RPMI8226 (cell line): ENCODE measurements around the gene CASR.

ENCODE experiments used
- DNase-seq: peaks from one replicate; pipeline ENCODE4 v3.0.0-alpha.2; 2015

Gene CASR

DNA sequence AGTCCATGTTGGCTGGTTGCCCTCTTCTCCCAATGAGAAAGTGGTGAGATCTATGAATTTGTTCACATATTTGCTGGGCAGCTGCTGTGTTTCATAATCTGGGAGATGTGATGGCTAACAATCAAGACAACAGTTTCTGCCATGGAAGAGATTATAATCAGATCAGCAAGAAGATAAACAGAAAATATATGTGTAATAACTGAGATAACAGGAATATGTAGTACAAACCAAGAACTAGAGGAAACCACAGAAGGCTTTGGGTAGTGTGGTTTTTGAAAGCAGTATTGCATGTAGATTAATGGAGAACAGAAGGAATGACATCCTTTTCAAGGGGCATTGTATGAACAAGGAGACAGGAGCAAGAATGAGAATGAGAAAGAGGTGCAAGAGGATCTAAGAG lies 129.4 kb downstream of the CASR start:
- DNase-seq = no peak

DNA sequence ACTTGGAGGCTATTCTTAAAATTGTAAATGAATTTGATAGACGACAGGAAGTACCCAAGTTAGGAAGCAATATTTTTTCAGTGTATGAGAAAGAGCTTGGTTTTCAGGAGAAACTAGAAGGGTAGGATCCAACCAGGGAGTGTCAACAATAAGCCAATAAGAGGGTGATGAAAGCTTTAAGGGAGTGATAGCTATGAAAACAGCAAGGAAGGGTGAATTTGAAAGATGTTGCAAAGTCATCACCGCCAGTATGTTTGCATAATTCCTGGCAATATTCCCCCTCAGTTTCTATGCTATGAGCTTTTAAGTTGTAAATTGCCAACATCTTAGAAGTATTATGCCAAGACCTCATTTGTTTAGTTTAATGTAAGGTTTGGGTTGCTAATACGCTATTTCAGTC lies 129.8 kb downstream of the CASR start:
- DNase-seq = no peak

DNA sequence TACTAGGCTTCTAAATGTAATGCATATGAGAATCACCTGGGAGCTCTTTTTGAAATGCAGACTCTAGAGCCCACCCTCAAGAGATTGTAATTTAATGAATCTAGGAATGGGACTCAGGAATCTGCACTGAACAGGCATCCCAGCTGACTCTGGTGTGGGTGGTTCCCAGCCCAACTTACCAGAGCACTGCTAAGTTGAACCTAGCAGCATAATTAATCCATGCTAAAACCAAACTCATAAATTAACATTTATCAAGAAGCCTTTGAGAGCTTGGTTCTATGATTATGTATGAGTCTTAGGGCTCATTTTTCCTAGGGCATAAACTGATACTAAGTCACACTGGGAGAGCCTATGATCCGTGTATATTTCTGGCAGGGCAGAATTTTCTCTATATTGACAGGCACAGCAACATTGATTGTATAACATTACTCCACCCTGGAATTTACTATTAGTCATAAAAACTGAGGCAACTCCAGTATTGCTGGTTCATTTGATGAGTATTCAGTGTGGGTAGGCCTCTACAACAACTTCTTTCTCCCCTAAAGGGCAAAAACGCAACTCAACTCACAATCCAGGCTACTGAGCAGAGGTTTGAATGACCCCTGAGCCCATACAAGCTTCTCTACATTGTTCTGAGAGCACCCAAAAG lies 130.9 kb downstream of the CASR start:
- no peak for DNase-seq

DNA sequence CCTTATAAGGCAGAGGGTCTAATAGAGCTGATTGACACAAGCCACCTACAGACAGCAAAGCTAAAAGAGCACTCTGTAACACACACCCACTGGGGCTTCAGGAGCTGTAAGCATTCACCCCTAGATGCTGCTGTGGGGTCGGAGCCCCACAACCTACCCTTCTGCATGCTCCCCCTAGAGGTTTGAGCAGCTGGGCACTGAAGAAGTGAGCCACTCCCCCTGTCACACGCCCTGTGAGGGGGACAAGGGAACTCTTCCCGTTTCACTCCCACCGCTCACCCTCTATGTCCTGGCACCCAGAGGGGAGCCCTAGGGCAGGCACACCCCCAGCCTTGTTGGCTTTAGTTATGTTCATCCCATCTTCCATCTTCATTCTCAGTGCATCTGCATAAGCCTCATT lies 132.2 kb downstream of the CASR start:
- no peak for DNase-seq

DNA sequence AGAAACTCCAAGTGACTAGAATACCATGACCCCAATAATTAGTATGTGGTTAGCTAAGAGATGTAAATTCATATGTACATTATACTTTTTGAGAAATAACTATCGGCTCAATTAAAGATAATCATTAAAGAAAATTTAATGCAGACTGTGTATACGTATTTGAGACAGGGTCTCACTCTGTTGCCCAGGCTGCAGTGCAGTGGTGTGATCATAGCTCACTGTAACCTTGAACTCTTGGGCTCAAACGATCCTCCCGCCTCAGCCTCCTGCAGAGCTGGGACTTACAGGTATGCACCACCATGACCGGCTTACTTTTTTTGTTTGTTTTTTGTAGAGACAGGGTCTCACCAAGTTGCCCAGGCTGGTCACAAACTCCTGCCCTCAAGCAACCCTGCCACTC lies 132.9 kb downstream of the CASR start:
- no peak for DNase-seq

DNA sequence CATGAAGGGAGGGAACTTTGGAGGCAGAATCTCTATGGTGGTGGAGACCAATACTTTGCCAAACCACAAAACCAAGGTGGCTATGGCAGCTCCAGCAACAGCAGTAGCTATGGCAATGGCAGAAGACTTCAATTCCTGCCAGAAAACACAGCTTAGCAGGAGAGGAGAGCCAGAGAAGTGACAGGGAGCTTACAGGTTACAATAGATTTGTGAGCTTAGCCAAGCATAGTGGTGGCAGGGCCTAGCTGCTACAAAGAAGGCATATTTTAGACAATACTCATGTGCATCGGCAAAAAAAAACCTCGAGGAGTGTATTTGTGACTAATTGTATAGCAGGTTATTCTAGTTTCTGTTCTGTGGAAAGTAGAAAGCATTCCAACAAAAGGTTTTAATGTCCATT lies 135.2 kb downstream of the CASR start:
- no peak for DNase-seq

DNA sequence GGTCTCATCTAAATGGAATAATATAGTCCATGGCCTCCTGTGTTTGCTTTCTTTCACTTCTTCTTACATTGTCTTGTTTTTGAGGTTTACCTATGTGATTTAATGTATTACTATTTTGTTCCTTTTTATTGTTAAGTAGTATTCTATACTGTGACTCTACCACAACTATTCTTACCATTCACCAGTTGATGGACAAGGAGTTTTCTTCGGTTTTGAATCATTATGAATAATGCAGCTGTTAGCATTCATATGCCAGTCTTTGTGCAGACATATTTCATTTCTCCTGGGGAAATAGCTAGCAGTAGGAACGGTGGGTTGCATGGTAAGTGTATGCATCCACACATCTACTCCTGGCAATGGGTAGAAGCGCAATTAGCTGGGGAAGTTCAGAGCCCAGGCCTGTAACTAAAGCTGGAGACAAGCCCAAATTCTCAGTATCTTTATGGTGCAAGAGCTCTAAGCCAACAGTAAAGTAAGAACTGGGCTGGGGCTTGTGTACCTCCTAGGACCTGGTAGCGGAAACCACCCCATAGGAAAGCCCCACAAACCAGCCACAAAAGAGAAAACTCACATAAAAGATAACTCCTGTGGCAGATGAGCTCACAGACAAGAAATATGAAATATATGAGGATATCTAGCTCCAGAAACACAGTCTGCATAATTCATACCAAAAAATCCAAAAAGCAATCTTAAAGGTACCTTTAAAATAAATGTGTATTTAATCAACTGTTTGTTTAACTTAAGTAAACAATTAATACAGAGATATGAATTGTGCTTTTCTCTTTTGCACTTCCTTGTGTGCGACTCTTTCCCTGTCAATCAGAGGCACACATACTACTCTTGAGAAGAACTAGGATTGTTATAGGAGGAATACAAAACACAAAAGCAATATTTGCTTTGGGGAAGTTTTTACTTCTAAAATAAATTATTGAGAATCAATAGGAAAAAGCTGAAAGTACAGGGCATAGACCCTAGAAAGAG lies 138.9 kb downstream of the CASR start:
- DNase-seq = no peak

DNA sequence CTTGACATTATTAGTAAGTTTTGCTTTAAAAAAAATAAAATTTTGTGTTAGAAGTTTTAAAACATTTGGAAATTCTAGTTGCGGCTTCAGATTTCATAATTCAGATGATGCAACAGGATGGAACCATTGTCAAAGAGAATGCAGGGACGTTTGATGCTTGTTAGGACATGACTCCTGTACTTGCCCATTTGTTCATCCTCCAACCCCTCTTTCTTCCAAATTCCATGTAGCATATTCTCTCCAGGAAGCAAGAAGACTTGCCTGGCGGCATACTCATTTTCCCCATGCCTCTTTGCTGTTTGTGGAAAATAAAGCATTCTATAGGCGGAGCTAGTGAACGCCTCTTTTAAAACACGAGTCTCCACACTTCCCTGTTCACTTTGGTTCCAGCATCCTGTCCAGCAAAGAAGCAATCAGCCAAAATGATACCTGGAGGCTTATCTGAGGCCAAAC lies 141.4 kb downstream of the CASR start, which contains the start of gene CSTA:
Gene CSTA, plus strand, starts transcription at position 378 of the 453 bp plus-strand sequence. Its CDS starts 45 bp downstream, at position 423.
- no peak for DNase-seq

DNA sequence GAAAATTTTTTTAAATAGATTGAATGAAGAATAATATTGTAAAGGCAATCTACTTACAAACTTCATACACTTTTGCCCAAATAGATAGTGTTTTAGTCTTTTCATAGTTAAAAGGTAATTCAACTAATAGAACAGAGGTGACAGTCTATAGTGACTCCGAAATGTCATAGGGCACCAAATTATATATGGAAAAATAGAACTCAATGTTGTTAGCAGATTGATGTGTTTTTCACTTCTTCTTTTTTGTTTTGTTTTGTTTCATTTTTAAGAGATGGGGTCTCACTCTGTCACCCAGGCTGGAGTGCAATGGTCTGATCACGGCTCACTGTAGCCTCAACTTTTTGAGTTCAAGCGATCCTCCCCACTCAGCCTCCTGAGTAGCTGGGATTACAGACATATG lies 142.3 kb downstream of the CASR start:
- DNase-seq = no peak

DNA sequence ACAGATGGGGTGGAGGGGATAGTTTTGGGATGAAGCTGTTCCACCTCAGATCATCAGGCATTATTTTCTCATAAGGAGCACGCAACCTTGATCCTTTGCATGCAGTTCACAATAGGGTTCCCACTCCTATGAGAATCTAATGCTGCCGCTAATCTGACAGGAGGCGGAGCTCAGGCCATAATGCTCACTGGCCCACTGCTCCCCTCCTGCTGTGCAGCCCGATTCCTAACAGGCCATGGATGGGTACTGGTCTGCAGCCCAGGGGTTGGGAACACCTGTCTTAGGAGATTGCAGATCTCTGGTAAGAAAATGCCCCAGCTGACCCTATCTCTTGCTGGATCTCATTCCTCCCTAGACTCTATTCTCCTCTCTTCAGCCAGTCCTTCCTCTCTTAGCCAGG lies 148.4 kb downstream of the CASR start:
- no peak for DNase-seq

DNA sequence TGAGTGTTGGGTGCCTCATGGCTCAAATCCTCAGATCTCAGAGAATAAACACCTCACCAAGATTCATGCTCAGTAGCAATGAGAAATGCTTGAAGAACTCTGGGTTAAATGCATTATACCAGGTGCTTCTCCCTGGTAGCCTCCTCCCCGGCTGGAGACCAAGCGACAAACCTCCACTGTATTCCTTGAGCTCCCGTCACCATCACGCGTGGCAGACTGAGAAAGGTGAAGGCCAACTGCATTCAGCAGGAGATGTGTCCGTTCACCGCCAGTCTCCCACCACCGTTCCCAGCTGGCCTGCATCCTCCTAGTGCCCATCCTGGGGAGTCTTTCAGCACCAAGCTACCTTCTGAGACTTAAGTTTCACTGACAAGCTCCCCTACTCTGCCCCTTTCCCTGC lies 149.1 kb downstream of the CASR start:
- DNase-seq = no peak
